ENCODE measurements around the gene CHRM1.
"Not testable (repeated sequence)": the region's sequence is repeated elsewhere in the genome, so short reads cannot be mapped to it uniquely, and the experiment has no call there.

CHRM1 gene

GRCh38 chr11:62863687-62864335 is 57.4 kb downstream of the CHRM1 start:
- in situ Hi-C loops (cut with HindIII; ENCODE audit: low sequenced_read_pairs) = no loop called here
- no peak overlapping the region for H3K4me3 ChIP-seq (ENCODE audit: low read depth, low read length)
- TF ChIP-seq, protein P1, sequence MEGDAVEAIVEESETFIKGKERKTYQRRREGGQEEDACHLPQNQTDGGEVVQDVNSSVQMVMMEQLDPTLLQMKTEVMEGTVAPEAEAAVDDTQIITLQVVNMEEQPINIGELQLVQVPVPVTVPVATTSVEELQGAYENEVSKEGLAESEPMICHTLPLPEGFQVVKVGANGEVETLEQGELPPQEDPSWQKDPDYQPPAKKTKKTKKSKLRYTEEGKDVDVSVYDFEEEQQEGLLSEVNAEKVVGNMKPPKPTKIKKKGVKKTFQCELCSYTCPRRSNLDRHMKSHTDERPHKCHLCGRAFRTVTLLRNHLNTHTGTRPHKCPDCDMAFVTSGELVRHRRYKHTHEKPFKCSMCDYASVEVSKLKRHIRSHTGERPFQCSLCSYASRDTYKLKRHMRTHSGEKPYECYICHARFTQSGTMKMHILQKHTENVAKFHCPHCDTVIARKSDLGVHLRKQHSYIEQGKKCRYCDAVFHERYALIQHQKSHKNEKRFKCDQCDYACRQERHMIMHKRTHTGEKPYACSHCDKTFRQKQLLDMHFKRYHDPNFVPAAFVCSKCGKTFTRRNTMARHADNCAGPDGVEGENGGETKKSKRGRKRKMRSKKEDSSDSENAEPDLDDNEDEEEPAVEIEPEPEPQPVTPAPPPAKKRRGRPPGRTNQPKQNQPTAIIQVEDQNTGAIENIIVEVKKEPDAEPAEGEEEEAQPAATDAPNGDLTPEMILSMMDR (IDR thresholded peaks at IDR 0.05; ENCODE audit: low read depth, low read length, missing control alignments) = no peak
- no peak for DNase-seq (ENCODE audit: low read depth)

DNA sequence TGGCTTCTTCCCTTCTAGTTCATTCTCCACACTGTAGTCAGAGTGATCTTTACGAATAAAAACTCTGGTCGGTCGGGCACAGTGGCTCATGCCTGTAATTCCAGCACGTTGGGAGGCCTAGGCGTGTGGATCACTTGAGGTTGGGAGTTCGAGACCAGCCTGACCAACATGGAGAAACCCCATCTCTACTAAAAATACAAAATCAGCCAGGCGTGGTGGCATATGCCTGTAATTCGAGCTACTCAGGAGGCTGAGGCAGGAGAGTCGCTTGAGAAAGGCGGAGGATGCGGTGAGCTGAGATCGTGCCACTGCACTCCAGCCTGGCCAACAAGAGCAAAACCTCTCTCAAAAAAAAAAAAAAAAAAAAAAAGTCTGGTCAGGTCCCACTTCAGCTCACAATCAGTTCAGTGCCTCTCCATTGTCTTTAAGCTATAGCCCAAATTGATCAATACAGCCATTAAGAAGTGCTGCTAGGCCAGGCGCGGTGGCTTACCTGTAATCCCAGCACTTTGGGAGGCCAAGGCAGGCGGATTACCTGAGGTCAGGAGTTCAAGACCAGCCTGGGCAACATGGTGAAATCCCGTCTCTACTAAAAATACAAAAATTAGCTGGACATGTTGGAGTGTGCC is 59.5 kb downstream of the CHRM1 start:
- DNase-seq (ENCODE audit: low read depth); in situ Hi-C loops (cut with HindIII; ENCODE audit: low sequenced_read_pairs); H3K4me3 ChIP-seq (ENCODE audit: low read depth, low read length): not testable (repeated sequence)

- in situ Hi-C loops (cut with HindIII; ENCODE audit: low sequenced_read_pairs) = no loop called here
These were observed 60.2 kb downstream of the CHRM1 start for GRCh38 chr11:62860835-62861563.

DNA sequence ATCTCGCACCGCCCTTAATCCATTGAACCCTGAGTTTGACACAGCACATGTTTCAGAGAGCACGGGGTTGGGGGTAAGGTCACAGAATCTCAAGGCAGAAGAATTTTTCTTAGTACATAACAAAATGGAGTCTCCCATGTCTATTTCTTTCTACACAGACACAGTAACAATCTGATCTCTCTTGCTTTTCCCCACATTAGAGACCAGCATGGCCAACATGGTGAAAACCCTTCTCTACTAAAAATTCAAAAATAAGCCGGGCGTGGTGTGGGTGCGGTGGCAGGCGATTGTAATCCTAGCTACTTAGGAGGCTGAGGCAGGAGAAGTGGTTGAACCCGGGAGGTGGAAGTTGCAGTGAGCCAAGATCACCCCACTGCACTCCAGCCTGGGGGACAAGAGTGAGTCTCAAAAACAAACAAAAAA is 61.9 kb downstream of the CHRM1 start:
- DNase-seq (ENCODE audit: low read depth); H3K4me3 ChIP-seq (ENCODE audit: low read depth, low read length); in situ Hi-C loops (cut with HindIII; ENCODE audit: low sequenced_read_pairs): not testable (repeated sequence)

More at GRCh38 chr11:62860835-62861563, 60.2 kb downstream of the CHRM1 start:
- TF ChIP-seq, protein P1 (IDR thresholded peaks at IDR 0.05; ENCODE audit: low read depth, low read length, missing control alignments) = no peak
- DNase-seq (ENCODE audit: low read depth) = no peak
- H3K4me3 ChIP-seq (ENCODE audit: low read depth, low read length) = no peak overlapping the region

Data from astrocyte of the cerebellum (primary cell).